Measurements from ENCODE around the gene IFT81. TPM values are rescaled to one million over a fixed set of nuclear protein-coding genes. Genes with fewer than 3 reads are reported as not detected.

IFT81 gene
- total RNA-seq, 1 donor from 2014 or later = 12.2 TPM

GRCh38 chr12:110174373-110174996 is 50.3 kb downstream of the IFT81 start:
- TF ChIP-seq CTCF (IDR thresholded peaks at IDR 0.05; ENCODE audit: borderline replicate concordance) = no peak
- DNase-seq = no peak
- Histone ChIP-seq H3K36me3 (no peaks in the 10 kb centered on the region), H3K4me3 (no peak overlapping the region), H3K27me3 (ENCODE audit: low read depth) (no peaks in the 10 kb centered on the region), H3K9me3 (replicated peaks) (no peaks in the 10 kb centered on the region), H3K27ac (replicated peaks) (peak overlapping the region; percentile 34), H3K4me1 (peaks cover 50% of the 10 kb centered on the region)
- intact Hi-C loops (cut with micrococcal nuclease) = no loop called here

GRCh38 chr12:110175201-110175600 is 51.0 kb downstream of the IFT81 start:
- H3K4me3 ChIP-seq = no peak overlapping the region
- H3K9me3 ChIP-seq (replicated peaks) = no peaks in the 10 kb centered on the region
- no peaks in the 10 kb centered on the region for H3K27me3 ChIP-seq (ENCODE audit: low read depth)
- H3K36me3 ChIP-seq = no peaks in the 10 kb centered on the region
- TF ChIP-seq CTCF (IDR thresholded peaks at IDR 0.05; ENCODE audit: borderline replicate concordance) = no peak
- H3K27ac ChIP-seq (replicated peaks) = peak overlapping the region; percentile 34
- no peak for DNase-seq
- H3K4me1 ChIP-seq = peaks cover 49% of the 10 kb centered on the region
- intact Hi-C loops (cut with micrococcal nuclease) = no loop called here

GRCh38 chr12:110176745-110177144 is 52.6 kb downstream of the IFT81 start:
- H3K27ac ChIP-seq (replicated peaks) = peak overlapping the region; percentile 67
- H3K36me3 ChIP-seq = peaks cover 8% of the 10 kb centered on the region
- peaks cover 49% of the 10 kb centered on the region for H3K4me1 ChIP-seq
- TF ChIP-seq CTCF (IDR thresholded peaks at IDR 0.05; ENCODE audit: borderline replicate concordance) = no peak
- intact Hi-C loops (cut with micrococcal nuclease) = no loop called here
- no peak for DNase-seq
- H3K27me3 ChIP-seq (ENCODE audit: low read depth) = no peaks in the 10 kb centered on the region
- H3K9me3 ChIP-seq (replicated peaks) = no peaks in the 10 kb centered on the region
- H3K4me3 ChIP-seq = no peak overlapping the region

- Histone ChIP-seq H3K27ac (replicated peaks) (no peak overlapping the region), H3K9me3 (replicated peaks) (no peaks in the 10 kb centered on the region), H3K27me3 (ENCODE audit: low read depth) (no peaks in the 10 kb centered on the region), H3K4me1 (peaks cover 58% of the 10 kb centered on the region), H3K36me3 (peaks cover 14% of the 10 kb centered on the region), H3K4me3 (no peak overlapping the region)
- DNase-seq = no peak
- intact Hi-C loops (cut with micrococcal nuclease) = no loop called here
- TF ChIP-seq CTCF (IDR thresholded peaks at IDR 0.05; ENCODE audit: borderline replicate concordance) = no peak
Observed at GRCh38 chr12:110179291-110179690, 55.1 kb downstream of the IFT81 start.

GRCh38 chr12:110180591-110181005 is 56.4 kb downstream of the IFT81 start:
- peaks cover 25% of the 10 kb centered on the region for H3K36me3 ChIP-seq
- H3K27ac ChIP-seq (replicated peaks) = peak overlapping the region; percentile 50
- DNase-seq = no peak
- no peaks in the 10 kb centered on the region for H3K27me3 ChIP-seq (ENCODE audit: low read depth)
- no peak for TF ChIP-seq CTCF (IDR thresholded peaks at IDR 0.05; ENCODE audit: borderline replicate concordance)
- no peak overlapping the region for H3K4me3 ChIP-seq
- H3K4me1 ChIP-seq = peaks cover 46% of the 10 kb centered on the region
- intact Hi-C loops (cut with micrococcal nuclease) = no loop called here
- H3K9me3 ChIP-seq (replicated peaks) = peaks cover 6% of the 10 kb centered on the region

Data from left ventricle myocardium inferior (tissue), 1 donor.